GM12864 (cell line): ENCODE data around the gene SLC1A5.

Experiments used
- DNase-seq: peaks from one replicate; pipeline ENCODE4 v3.0.0-alpha.2; 2011; ENCODE audit warnings: low read depth
- H3K4me3 ChIP-seq: 2 replicates; pipeline ENCODE4 v1.5.1; 2011; ENCODE audit warnings: mild to moderate bottlenecking, low read depth, low read length, control low read depth
- CTCF ChIP-seq: IDR thresholded peaks from 2 replicates; pipeline ENCODE4 v1.5.1; 2011; ENCODE audit warnings: low read depth, mild to moderate bottlenecking, moderate library complexity, low read length, control low read depth, inconsistent platforms; ENCODE audit errors: missing control alignments

SLC1A5 gene

DNA sequence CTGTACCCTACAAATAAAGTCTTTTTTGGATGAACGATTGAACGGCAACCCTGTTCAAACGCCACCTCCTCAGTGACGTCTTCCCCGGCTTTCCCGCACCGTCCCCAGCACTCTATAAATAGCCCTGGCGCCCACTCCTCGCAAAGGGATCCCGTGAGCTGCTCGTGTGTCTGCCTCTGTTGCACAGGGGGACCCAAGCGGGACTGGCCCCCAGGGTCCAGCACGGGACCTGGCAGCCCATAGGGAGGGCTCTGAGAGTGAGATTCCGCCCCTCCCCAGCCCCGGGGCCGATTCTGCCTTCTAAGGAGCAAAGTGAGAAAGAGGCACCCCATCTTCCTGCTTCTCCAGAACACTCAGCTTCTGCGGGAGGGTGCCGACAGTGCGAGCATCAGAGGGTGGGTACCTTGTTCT lies 50.6 kb downstream of the SLC1A5 start:
- DNase-seq = no peak
- H3K4me3 ChIP-seq = no peak overlapping the region
- TF ChIP-seq CTCF = no peak

GRCh38 chr19:46737298-46737654 lies 51.1 kb downstream of the SLC1A5 start:
- DNase-seq = no peak
- no peak overlapping the region for H3K4me3 ChIP-seq
- TF ChIP-seq CTCF = no peak

- DNase-seq = no peak
- H3K4me3 ChIP-seq = no peak overlapping the region
- no peak for TF ChIP-seq CTCF
These were observed 51.7 kb downstream of the SLC1A5 start for GRCh38 chr19:46736531-46737297.

GRCh38 chr19:46733690-46734292 lies 54.6 kb downstream of the SLC1A5 start:
- no peak for TF ChIP-seq CTCF
- no peak for DNase-seq
- no peak overlapping the region for H3K4me3 ChIP-seq

GRCh38 chr19:46732966-46733689 lies 55.3 kb downstream of the SLC1A5 start:
- DNase-seq = no peak
- no peak for TF ChIP-seq CTCF
- H3K4me3 ChIP-seq = no peak overlapping the region

DNA sequence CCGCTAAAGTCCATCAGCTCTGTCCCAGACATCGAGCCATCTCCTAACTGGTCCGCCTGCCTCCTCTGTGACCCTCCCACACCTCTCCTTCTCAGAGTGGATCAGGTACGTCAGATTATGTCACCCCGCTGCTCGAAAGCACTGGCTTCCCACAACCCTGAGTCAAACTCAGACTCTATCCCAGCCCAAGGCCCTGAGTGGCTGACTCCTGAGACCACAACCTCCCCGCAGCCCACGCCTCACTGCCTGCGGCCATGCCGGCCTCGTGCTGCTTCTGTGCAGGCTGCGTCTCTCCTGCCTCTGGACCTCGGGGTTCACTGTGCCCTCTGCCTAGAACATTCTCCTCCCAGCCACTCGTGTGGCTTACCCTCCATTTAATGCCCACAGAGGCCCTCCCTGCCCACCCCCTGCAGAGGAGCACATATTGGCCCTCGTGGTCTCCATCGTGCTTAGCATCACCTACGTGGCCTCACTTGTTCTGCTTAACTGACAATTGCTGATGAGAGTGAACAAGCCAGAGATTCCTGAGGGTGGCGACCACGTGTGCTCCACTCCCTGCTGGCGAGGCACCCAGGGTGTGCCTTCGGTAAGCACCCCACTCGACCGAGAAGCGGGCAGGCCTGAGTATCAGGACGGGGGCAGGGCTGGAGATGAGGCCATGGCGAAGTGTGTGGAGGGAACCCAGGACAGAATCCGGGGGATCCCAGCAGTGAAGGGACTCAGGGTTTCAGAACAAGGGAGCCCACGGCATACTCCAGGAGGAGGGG lies 56.0 kb downstream of the SLC1A5 start:
- no peak for TF ChIP-seq CTCF
- DNase-seq = no peak
- no peak overlapping the region for H3K4me3 ChIP-seq
